SH-SY5Y (cell line): Measurements from ENCODE around the gene CCNA2.

ENCODE experiments used
- GATA2 ChIP-seq: IDR thresholded peaks from 2 replicates; pipeline ENCODE4 v1.6.1; 2011; ENCODE audit warnings: mild to moderate bottlenecking, low read depth, low read length
- GATA3 ChIP-seq: IDR thresholded peaks from 2 replicates; pipeline ENCODE4 v1.6.1; 2011; ENCODE audit warnings: low read depth, mild to moderate bottlenecking, low read length, moderate library complexity

- TF ChIP-seq GATA3 (no peak), GATA2 (no peak)
These were observed 24.4 kb downstream of the CCNA2 start for GRCh38 chr4:121799208-121799823.
